Midbrain (tissue), 1 donor: ENCODE results near the gene MESP1.

ENCODE experiments used
- DNase-seq: peaks from one replicate; lab custom pipeline; 2025; lab: John Stamatoyannopoulos, UW

Gene MESP1

GRCh38 chr15:89723031-89723430 lies 28.0 kb downstream of the MESP1 start:
- no peak for DNase-seq

DNA sequence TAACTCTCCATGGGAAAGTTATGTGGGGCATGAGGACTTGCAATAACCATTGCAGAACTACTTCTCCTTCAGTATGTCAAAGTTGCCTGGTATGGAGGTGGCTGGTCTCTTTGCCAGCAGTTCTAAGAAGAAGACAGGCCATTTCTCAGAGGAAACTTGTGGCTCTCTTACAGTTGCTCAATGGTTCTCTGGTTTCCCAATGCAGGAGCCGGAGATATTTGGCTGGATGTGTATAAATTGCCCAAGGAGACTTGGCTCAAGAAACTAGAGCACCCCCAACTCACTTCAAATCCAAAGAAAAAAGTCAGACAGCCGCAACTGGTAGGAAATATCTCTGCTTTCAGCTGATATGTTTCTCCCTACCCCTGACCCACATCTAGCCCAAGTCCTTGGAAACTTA lies 36.3 kb downstream of the MESP1 start:
- DNase-seq: no peak

DNA sequence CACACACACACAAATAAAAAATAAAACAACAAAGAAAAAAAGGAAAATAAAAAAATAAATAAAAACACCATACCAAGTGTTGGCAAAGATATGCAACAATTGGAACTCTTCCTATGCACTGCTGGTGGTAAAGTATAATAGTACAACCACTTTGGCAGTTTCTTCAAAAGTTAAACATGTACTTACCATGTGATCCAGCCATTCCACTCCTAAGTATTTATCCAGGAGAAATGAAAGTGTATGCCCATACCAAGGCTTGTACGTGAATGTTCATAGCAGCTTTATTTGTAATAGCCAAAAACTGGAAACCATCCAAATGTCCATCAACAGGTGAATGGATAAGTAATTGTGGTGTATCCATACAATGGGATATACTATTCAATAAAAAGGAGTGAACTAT lies 43.5 kb downstream of the MESP1 start:
- DNase-seq: no peak

DNA sequence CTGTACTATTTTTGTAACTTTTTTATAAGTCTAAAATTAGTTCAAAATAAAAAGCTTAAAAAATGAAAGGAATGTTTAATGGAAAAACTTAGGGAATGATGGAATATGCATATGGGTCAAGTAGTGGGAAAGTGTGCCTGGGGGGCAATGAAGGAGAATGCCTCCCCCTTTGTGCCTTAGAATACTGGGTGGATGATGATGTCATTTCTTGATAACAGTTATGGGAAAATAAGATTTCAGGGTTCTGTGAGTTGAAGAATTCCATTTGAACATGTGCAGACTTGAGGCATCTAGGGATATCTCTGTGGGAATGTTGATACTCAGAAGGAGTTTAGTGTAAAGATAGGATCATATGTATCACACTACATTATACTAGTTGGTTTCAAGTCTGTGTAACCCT lies 46.6 kb downstream of the MESP1 start:
- no peak for DNase-seq
